Mesenchymal stem cell (in vitro differentiated cells and primary cell): ENCODE measurements around the gene TUFM. TPM values are rescaled to one million over a fixed set of nuclear protein-coding genes. Genes with fewer than 3 reads are reported as not detected.

Source experiments
- DNase-seq: peaks from one replicate; pipeline ENCODE4 v3.0.0-alpha.2; 2013
- H2AFZ ChIP-seq: one replicate; pipeline ENCODE4 v1.6.1; 2013; ENCODE audit warnings: low read depth, mild to moderate bottlenecking, control low read depth, inconsistent platforms, low read length, moderate library complexity
- H2AK5ac ChIP-seq: 2 replicates; pipeline ENCODE4 v1.6.1; 2013; ENCODE audit warnings: low read length, moderate library complexity, mild to moderate bottlenecking, inconsistent platforms; ENCODE audit not compliant: severe bottlenecking
- H2BK120ac ChIP-seq: one replicate; pipeline ENCODE4 v1.6.1; 2013; ENCODE audit warnings: low read depth, mild to moderate bottlenecking, inconsistent platforms, low read length, moderate library complexity
- H2BK12ac ChIP-seq, 2 experiments: one replicate each; pipeline ENCODE4 v1.6.1; 2013; ENCODE audit warnings: inconsistent platforms in 2 of 2, low read length in 2 of 2, mild to moderate bottlenecking in 2 of 2, moderate library complexity in 2 of 2, control low read depth in 1 of 2
- H2BK15ac ChIP-seq: one replicate; pipeline ENCODE4 v1.6.1; 2013; ENCODE audit warnings: mild to moderate bottlenecking, low read depth, inconsistent platforms; ENCODE audit not compliant: poor library complexity, severe bottlenecking
- H2BK5ac ChIP-seq: 2 replicates; pipeline ENCODE4 v1.6.1; 2013; ENCODE audit warnings: low read depth, mild to moderate bottlenecking, low read length, control low read depth, inconsistent platforms; ENCODE audit not compliant: poor library complexity, severe bottlenecking
- H3K14ac ChIP-seq, 2 experiments: one replicate each; pipeline ENCODE4 v1.6.1; 2013; ENCODE audit warnings: inconsistent platforms in 2 of 2, low read length in 2 of 2, control low read depth in 1 of 2, mild to moderate bottlenecking in 1 of 2, moderate library complexity in 1 of 2
- H3K18ac ChIP-seq, 2 experiments: one replicate each; pipeline ENCODE4 v1.6.1; 2013; ENCODE audit warnings: inconsistent platforms in 2 of 2, low read length in 2 of 2, control low read depth in 1 of 2, low read depth in 1 of 2, mild to moderate bottlenecking in 1 of 2
- H3K23ac ChIP-seq, 2 experiments: one replicate each; pipeline ENCODE4 v1.6.1; 2013; ENCODE audit warnings: inconsistent platforms in 2 of 2, low read length in 2 of 2, mild to moderate bottlenecking in 2 of 2, moderate library complexity in 2 of 2, control low read depth in 1 of 2
- H3K27ac ChIP-seq: 2 replicates; pipeline ENCODE4 v1.5.1; 2013; ENCODE audit warnings: mild to moderate bottlenecking, moderate library complexity, low read length, control low read depth, inconsistent platforms; ENCODE audit not compliant: poor library complexity, severe bottlenecking
- H3K27me3 ChIP-seq, 2 experiments: 2 replicates each; pipeline versions ENCODE4 v1.6.1 to v1.7.0; 2013; ENCODE audit warnings: low read length in 2 of 2, mild to moderate bottlenecking in 2 of 2, moderate library complexity in 2 of 2, control low read depth in 1 of 2, inconsistent platforms in 1 of 2; ENCODE audit not compliant: control insufficient read depth in 1 of 2, insufficient read depth in 1 of 2
- H3K36me3 ChIP-seq, 2 experiments: 2 replicates each; pipeline versions ENCODE4 v1.6.1 to v1.7.0; 2013; ENCODE audit warnings: low read length in 2 of 2, control low read depth in 1 of 2, inconsistent platforms in 1 of 2, low read depth in 1 of 2, mild to moderate bottlenecking in 1 of 2; ENCODE audit not compliant: insufficient read depth in 2 of 2, control insufficient read depth in 1 of 2
- H3K4ac ChIP-seq, 2 experiments: one replicate each; pipeline ENCODE4 v1.6.1; 2013; ENCODE audit warnings: inconsistent platforms in 2 of 2, low read length in 2 of 2, mild to moderate bottlenecking in 2 of 2, moderate library complexity in 2 of 2, control low read depth in 1 of 2, low read depth in 1 of 2
- H3K4me1 ChIP-seq: 2 replicates; pipeline ENCODE4 v1.6.1; 2013; ENCODE audit warnings: low read depth, low read length, control low read depth; ENCODE audit not compliant: control insufficient read depth, insufficient read depth
- H3K4me2 ChIP-seq: 2 replicates; pipeline ENCODE4 v1.6.1; 2013; ENCODE audit warnings: low read length, mild to moderate bottlenecking, inconsistent platforms; ENCODE audit not compliant: poor library complexity, severe bottlenecking
- H3K4me3 ChIP-seq, 2 experiments: 2 replicates each; pipeline versions ENCODE4 v1.5.1 to v1.7.0; 2013; ENCODE audit warnings: low read length in 2 of 2, mild to moderate bottlenecking in 2 of 2, control low read depth in 1 of 2, low read depth in 1 of 2; ENCODE audit not compliant: insufficient read depth in 1 of 2
- H3K79me1 ChIP-seq: replicated peaks from 2 replicates; pipeline ENCODE4 v1.6.1; 2013; ENCODE audit warnings: mild to moderate bottlenecking, control low read depth, low read length, inconsistent platforms; ENCODE audit not compliant: poor library complexity, severe bottlenecking
- H3K9ac ChIP-seq: 2 replicates; pipeline ENCODE4 v1.7.0; 2013; ENCODE audit warnings: mild to moderate bottlenecking, low read length, moderate library complexity
- H3K9me3 ChIP-seq: 2 replicates; pipeline ENCODE4 v1.7.0; 2013; ENCODE audit warnings: mild to moderate bottlenecking, low read length; ENCODE audit not compliant: control insufficient read depth
- H4K8ac ChIP-seq: one replicate; pipeline ENCODE4 v1.6.1; 2013; ENCODE audit warnings: inconsistent platforms, mild to moderate bottlenecking, low read length, moderate library complexity
- H4K91ac ChIP-seq: one replicate; pipeline ENCODE4 v1.6.1; 2013; ENCODE audit warnings: mild to moderate bottlenecking, low read length, inconsistent platforms
- WGBS: methylation state at CpG from one replicate; pipeline ENCODE4 v1.1.7; 2013; ENCODE audit warnings: mixed read lengths; 5-methylcytosine and 5-hydroxymethylcytosine counted together
- polyA plus RNA-seq, 2 experiments: library from polyadenylated mRNA; stranded (reverse); fragments of 200-250 nt; gene quantifications; one replicate each; pipeline ENCODE4 v1.2.3, GENCODE V29; 2013

The TUFM gene
- polyA plus RNA-seq (2013, experiment 1 of 2) = 102 TPM
- 104 TPM for polyA plus RNA-seq (2013, experiment 2 of 2)

DNA sequence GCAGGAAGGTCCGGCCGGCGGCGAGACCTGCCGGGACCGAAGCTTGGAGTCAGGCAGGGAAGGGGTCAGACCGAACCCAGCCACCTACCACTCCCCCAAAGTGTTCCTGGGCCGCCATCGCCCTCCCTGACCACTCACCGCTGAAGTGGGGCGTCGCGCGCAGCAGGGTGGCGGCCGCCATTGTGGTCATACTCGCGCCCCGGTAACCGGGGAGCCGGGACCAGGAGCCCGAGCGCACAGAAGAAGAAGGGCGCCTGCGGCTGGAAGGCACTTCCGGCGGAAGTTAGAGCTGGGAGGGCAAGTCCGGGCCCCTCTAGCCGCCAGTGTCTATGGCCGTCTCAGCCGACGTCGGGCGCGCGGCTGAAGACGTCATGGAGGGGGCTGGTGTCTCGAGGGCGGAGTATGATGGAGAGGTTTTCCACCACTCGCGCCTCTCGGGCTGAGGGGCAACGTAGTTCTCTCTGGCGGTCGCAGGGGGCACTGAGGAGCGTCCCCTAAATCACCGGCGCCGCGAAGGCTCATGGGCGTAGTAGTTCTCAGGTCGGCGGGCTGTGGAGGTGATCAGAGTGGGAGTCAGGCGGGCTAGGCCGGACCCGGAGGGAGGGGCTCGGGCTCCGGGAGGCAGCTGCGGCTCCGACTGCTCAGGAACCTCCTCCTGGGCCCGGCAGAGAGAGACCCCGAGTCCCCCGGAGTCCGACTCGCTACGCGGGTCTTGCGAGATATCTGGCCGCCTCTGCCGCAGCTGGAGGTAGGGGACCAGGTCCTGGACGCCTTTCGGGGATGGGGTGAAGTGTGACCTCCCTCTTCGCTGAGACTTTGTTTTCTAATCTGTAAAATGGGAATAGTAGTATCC lies at the start of gene TUFM:
TUFM (minus strand) TSS at position 269 of the 853 bp plus-strand sequence; CDS start at position 190, 79 bp downstream.
- H2BK5ac ChIP-seq = no peak within 1 kb of the TSS
- 2% methylated on average over 73 of the region's 73 CpGs for WGBS

DNA sequence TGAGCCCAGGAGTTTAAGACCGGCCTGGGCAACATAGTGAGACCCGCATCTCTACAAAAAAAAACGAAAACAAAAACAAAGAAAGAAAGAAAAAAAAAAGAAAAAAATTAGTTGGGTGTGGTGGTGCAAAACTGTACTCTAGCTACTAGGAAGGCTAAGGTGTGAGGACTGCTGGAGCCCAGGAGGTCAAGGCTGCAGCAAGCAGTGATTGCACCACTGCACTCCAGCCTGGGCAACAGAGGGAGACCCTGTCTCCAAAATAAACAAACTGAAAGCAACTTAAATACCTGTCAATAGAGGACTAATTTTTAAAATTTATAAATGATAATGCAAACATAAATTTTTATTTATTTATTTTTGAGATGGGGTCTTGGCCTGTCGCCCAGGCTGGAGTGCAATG lies 49.5 kb upstream of the TUFM start:
- Histone ChIP-seq H3K18ac (no peak overlapping the region), H3K27me3 (no peaks in the 10 kb centered on the region), H2BK120ac (no peak overlapping the region), H3K4me2 (no peak overlapping the region), H2BK5ac (no peak overlapping the region), H4K91ac (no peak overlapping the region), H3K9ac (no peak overlapping the region), H2BK12ac (no peak overlapping the region), H4K8ac (no peak overlapping the region), H3K4me3 (no peak overlapping the region), H3K79me1 (no peaks in the 10 kb centered on the region), H2BK15ac (no peak overlapping the region), H3K36me3 (peaks cover 0 to 12% of the 10 kb centered on the region in 2 experiments), H3K27ac (no peak overlapping the region), H3K4me1 (peaks cover 6% of the 10 kb centered on the region), H3K9me3 (no peaks in the 10 kb centered on the region), H3K23ac (no peak overlapping the region), H2AFZ (no peak overlapping the region), H3K4ac (no peak overlapping the region), H2AK5ac (no peak overlapping the region), H3K14ac (no peak overlapping the region)
- 85% methylated on average over 4 of the region's 4 CpGs for WGBS
- DNase-seq = no peak

More for the DNA sequence above, at the start of gene TUFM:
- peak within 1 kb of the TSS; percentile 96 for H2AFZ ChIP-seq
- peak within 1 kb of the TSS; percentile 70 for H2AK5ac ChIP-seq
- H3K4me2 ChIP-seq = peak within 1 kb of the TSS; percentile 94
- peak within 1 kb of the TSS in 1 of 2 experiments; percentile 96 for H3K14ac ChIP-seq
- peak within 1 kb of the TSS in 1 of 2 experiments; percentile 5 for H3K23ac ChIP-seq
- H2BK12ac ChIP-seq = no peak within 1 kb of the TSS
- DNase-seq = peak; percentile 99
- H3K27me3 ChIP-seq = no peaks in the 10 kb centered on the region
- H2BK15ac ChIP-seq = peak within 1 kb of the TSS; percentile 36
- H3K27ac ChIP-seq = peak within 1 kb of the TSS; percentile 44
- H3K9ac ChIP-seq = peak within 1 kb of the TSS; percentile 98
- H3K4ac ChIP-seq = peak within 1 kb of the TSS; percentile 83 to 85
- H3K9me3 ChIP-seq = no peaks in the 10 kb centered on the region
- H2BK120ac ChIP-seq = peak within 1 kb of the TSS; percentile 54
- H3K4me1 ChIP-seq = peaks cover 15% of the 10 kb centered on the region
- peak within 1 kb of the TSS; percentile 71 to 87 for H3K18ac ChIP-seq
- peak within 1 kb of the TSS; percentile 78 for H4K91ac ChIP-seq
- H3K4me3 ChIP-seq = peak within 1 kb of the TSS; percentile 98 to 100
- peaks cover 34 to 36% of the 10 kb centered on the region in 2 experiments for H3K36me3 ChIP-seq
- peak within 1 kb of the TSS; percentile 97 for H4K8ac ChIP-seq
- H3K79me1 ChIP-seq = peaks cover 34% of the 10 kb centered on the region

- no peak for DNase-seq
- 92% methylated on average over 4 of the region's 4 CpGs for WGBS
- Histone ChIP-seq H3K23ac (no peak overlapping the region), H3K9ac (no peak overlapping the region), H4K91ac (no peak overlapping the region), H3K4me3 (no peak overlapping the region), H3K4ac (no peak overlapping the region), H4K8ac (no peak overlapping the region), H3K36me3 (peaks cover 0 to 16% of the 10 kb centered on the region in 2 experiments), H2BK12ac (no peak overlapping the region), H2BK120ac (no peak overlapping the region), H3K14ac (no peak overlapping the region), H3K18ac (no peak overlapping the region), H3K79me1 (no peaks in the 10 kb centered on the region), H3K27ac (no peak overlapping the region), H2AFZ (no peak overlapping the region), H2BK5ac (no peak overlapping the region), H3K9me3 (no peaks in the 10 kb centered on the region), H2BK15ac (no peak overlapping the region), H3K4me1 (peaks cover 10% of the 10 kb centered on the region), H3K4me2 (no peak overlapping the region), H2AK5ac (no peak overlapping the region), H3K27me3 (no peaks in the 10 kb centered on the region)
These were observed 47.1 kb upstream of the TUFM start for GRCh38 chr16:28893291-28893690.
